Stimulated activated CD8-positive, alpha-beta memory T cell treated with anti-CD3 and anti-CD28 coated beads, Interleukin-7, amount 100 ng/mL, for 4 hours (primary cell): ENCODE measurements around the gene ATP8B4.

Experiments used
- DNase-seq, 2 donors: peaks; one replicate each; pipeline ENCODE4 v3.0.0-alpha.2; 2020; ENCODE audit warnings: low read depth in 2 of 2

The ATP8B4 gene

GRCh38 chr15:49814709-49815108 is 304.3 kb downstream of the ATP8B4 start:
- no peak for DNase-seq

- no peak for DNase-seq
These were observed 305.4 kb downstream of the ATP8B4 start for GRCh38 chr15:49813625-49814024.

GRCh38 chr15:49810720-49811119 is 308.3 kb downstream of the ATP8B4 start:
- DNase-seq, result no peak

- DNase-seq, result no peak
These were observed 309.0 kb downstream of the ATP8B4 start for GRCh38 chr15:49809894-49810609.

- DNase-seq, result no peak
These were observed 310.7 kb downstream of the ATP8B4 start for GRCh38 chr15:49808341-49808740.
